Thymus (tissue), 11 donors: ENCODE measurements around the gene ATM. TPM values are rescaled to one million over a fixed set of nuclear protein-coding genes. Genes with fewer than 3 reads are reported as not detected.
"Not testable (repeated sequence)": the region's sequence is repeated elsewhere in the genome, so short reads cannot be mapped to it uniquely, and the experiment has no call there.

Source experiments
- DNase-seq, 9 donors: peaks; one replicate each; pipeline ENCODE4 v3.0.0-alpha.2; 2013; ENCODE audit warnings: low spot score in 9 of 9, low read depth in 6 of 9, missing footprints in 1 of 9
- H3K27ac ChIP-seq, 2 donors: one replicate each; pipeline ENCODE4 v1.5.1; 2013; ENCODE audit warnings: control low read depth in 1 of 2, low read depth in 1 of 2, low read length in 1 of 2, mild to moderate bottlenecking in 1 of 2, moderate library complexity in 1 of 2
- H3K27me3 ChIP-seq, 2 donors: one replicate each; pipeline ENCODE4 v1.5.1; 2013; ENCODE audit warnings: low read length in 1 of 2; ENCODE audit not compliant: control insufficient read depth in 2 of 2, insufficient read depth in 1 of 2
- H3K36me3 ChIP-seq, 2 donors: one replicate each; pipeline ENCODE4 v1.5.1; 2013; ENCODE audit warnings: low read length in 1 of 2, mild to moderate bottlenecking in 1 of 2, moderate library complexity in 1 of 2; ENCODE audit not compliant: control insufficient read depth in 2 of 2, insufficient read depth in 2 of 2
- H3K4me1 ChIP-seq, 2 donors: one replicate each; pipeline ENCODE4 v1.5.1; 2013; ENCODE audit warnings: low read length in 2 of 2; ENCODE audit not compliant: control insufficient read depth in 2 of 2, insufficient read depth in 2 of 2
- H3K4me3 ChIP-seq, 2 donors: one replicate each; pipeline ENCODE4 v1.5.1; 2013; ENCODE audit warnings: low read length in 2 of 2, control low read depth in 1 of 2, mild to moderate bottlenecking in 1 of 2
- H3K9me3 ChIP-seq, 2 donors: one replicate each; pipeline ENCODE4 v1.5.1; 2013; ENCODE audit warnings: low read length in 1 of 2, mild to moderate bottlenecking in 1 of 2; ENCODE audit not compliant: control insufficient read depth in 2 of 2, insufficient read depth in 1 of 2
- WGBS: extraction: QIAGEN DNeasy Blood & Tissue Kit; methylation state at CpG from one replicate; pipeline ENCODE4 v1.1.7; 2013; 5-methylcytosine and 5-hydroxymethylcytosine counted together
- polyA plus RNA-seq: library from polyadenylated mRNA; stranded (reverse); fragments of 200-250 nt; gene quantifications from one replicate; pipeline ENCODE4 v1.2.3, GENCODE V29; 2013
- total RNA-seq: library from RNA; stranded (reverse); fragments of 120-200 nt; gene quantifications from one replicate; pipeline ENCODE4 v1.2.4, GENCODE V29; 2013
- donor health status: healthy.

ATM gene
- total and polyA plus RNA-seq, 2 donors, result 55.0 to 67.0 TPM

GRCh38 chr11:108402241-108402640 lies 179.4 kb downstream of the ATM start:
- Histone ChIP-seq H3K9me3 (no peaks in the 10 kb centered on the region), H3K27me3 (no peaks in the 10 kb centered on the region), H3K36me3 (no peaks in the 10 kb centered on the region), H3K4me3 (no peak overlapping the region), H3K4me1 (no peaks in the 10 kb centered on the region), H3K27ac (no peak overlapping the region)
- DNase-seq, result no peak
- WGBS, result 96% methylated on average over 1 of the region's 1 CpG

GRCh38 chr11:108403052-108403451 lies 180.2 kb downstream of the ATM start:
- Histone ChIP-seq H3K9me3 (no peaks in the 10 kb centered on the region), H3K27ac (no peak overlapping the region), H3K36me3 (no peaks in the 10 kb centered on the region), H3K4me1 (no peaks in the 10 kb centered on the region), H3K27me3 (no peaks in the 10 kb centered on the region), H3K4me3 (no peak overlapping the region)
- 93% methylated on average over 1 of the region's 1 CpG for WGBS
- DNase-seq, result no peak

GRCh38 chr11:108405706-108406105 lies 182.8 kb downstream of the ATM start:
- H3K36me3 ChIP-seq, result no peaks in the 10 kb centered on the region
- H3K4me3 ChIP-seq, result no peak overlapping the region
- H3K9me3 ChIP-seq, result no peaks in the 10 kb centered on the region
- no peak overlapping the region for H3K27ac ChIP-seq
- 98% methylated on average over 1 of the region's 1 CpG for WGBS
- no peaks in the 10 kb centered on the region for H3K4me1 ChIP-seq
- no peak for DNase-seq
- no peaks in the 10 kb centered on the region for H3K27me3 ChIP-seq

DNA sequence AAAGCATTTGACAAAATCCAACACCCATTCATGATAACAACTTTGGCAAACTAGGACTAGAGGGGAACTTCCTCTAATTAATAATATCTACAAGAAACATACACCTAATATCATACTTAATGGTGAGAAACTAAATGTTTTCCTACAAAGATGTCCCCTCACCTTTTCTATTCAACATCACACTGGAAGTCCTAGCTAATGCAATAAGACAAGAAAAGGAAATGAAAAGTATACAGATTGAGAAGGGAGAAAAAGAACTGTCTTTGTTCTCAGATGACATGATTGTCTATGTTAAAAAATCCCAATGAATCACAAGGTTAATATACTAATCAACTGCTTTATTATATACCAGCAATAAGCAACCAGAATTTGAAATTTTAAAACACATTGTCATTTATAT lies 192.1 kb downstream of the ATM start:
- DNase-seq, result no peak

DNA sequence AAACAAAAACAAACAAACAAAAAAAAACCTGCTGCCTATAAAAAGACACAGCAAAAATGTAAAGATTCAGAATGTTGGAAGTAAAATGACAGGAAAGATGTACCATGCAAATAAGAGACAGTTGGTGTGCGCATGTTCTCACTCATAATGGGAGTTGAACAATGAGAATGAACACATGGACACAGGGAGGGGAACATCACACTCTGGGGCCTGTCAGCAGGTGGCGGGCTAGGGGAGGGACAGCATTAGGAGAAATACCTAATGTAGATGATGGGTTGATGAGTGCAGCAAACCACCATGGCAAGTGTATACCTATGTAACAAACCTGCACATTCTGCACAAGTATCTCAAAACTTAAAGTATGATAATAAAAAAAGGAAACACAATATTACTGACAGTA lies 194.7 kb downstream of the ATM start:
- H3K9me3 ChIP-seq, H3K4me1 ChIP-seq, H3K36me3 ChIP-seq, H3K27me3 ChIP-seq, H3K4me3 ChIP-seq, H3K27ac ChIP-seq: not testable (repeated sequence)
- DNase-seq, result peak in 2 of 9 donors; percentile 7 to 8
- WGBS, result 87% methylated on average over 2 of the region's 2 CpGs

More for the DNA sequence above, 192.1 kb downstream of the ATM start:
- Histone ChIP-seq H3K27ac (no peak overlapping the region), H3K27me3 (no peaks in the 10 kb centered on the region), H3K4me3 (no peak overlapping the region), H3K36me3 (no peaks in the 10 kb centered on the region), H3K4me1 (no peaks in the 10 kb centered on the region), H3K9me3 (no peaks in the 10 kb centered on the region)

Other genes starting within 250 kb of the ATM start
- 28.6 TPM for gene CUL5, start 214.2 kb upstream of the ATM start, total RNA-seq
- gene CUL5, start 214.2 kb upstream of the ATM start, polyA plus RNA-seq, result 12.3 TPM
- 29.4 TPM for gene ACAT1, start 101.5 kb upstream of the ATM start, total RNA-seq
- 47.6 TPM for gene ACAT1, start 101.5 kb upstream of the ATM start, polyA plus RNA-seq
- gene NPAT, start 429 bp upstream of the ATM start, total RNA-seq, result 16.9 TPM
- 8.8 TPM for gene NPAT, start 429 bp upstream of the ATM start, polyA plus RNA-seq
- gene C11orf65, start 244.5 kb downstream of the ATM start, total RNA-seq, result 1.8 TPM
- gene C11orf65, start 244.5 kb downstream of the ATM start, polyA plus RNA-seq, result 1.4 TPM